Measurements from ENCODE around the gene TRAF1.

The TRAF1 gene

GRCh38 chr9:120904061-120904977 is 22.3 kb downstream of the TRAF1 start:
- DNase-seq: no peak

DNA sequence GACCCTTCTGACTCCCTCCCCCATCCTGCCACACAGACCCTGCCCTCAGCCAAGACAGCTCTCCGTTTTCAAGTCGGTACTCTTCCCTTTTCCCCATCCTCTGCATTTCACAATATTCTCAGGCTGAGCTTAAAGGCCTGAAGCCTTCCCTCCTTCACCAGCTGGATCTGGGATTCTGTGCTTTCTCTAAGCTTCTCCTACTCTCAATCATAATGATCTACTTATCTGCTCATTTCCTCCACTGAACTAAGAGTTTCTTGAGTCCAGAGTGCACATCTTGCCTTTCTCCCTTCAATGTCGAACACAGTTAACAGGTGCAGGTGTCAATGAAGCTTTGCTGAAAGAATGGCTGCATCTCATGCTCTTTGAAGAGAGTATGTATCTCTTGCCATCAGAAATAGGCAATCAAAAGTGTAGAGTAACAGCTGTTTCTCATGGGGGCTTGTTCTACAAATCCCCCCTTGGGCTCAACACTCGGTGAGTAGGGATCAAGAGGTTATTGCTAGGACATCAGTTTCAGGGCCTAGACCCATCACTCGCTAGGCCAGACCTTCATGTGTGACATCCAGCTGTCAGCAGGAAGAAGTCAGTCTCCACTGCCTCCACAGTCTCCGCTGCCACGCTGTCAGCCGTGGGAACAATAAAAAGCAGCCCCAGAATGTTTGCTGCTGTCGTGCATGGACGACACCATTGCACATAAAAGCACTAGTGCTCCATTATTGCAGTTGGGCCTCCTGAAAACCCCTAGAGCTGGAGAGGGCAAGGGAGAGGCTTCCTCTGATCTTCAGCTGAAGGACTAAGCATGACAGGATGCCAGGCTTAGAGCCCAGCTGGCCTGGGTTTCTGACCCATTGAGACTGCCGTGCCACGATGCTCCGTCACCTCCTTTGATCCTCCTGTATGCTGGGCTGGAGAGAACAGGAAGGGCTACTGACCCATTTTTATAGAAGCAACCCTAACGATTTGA is 23.7 kb downstream of the TRAF1 start:
- DNase-seq: no peak

DNA sequence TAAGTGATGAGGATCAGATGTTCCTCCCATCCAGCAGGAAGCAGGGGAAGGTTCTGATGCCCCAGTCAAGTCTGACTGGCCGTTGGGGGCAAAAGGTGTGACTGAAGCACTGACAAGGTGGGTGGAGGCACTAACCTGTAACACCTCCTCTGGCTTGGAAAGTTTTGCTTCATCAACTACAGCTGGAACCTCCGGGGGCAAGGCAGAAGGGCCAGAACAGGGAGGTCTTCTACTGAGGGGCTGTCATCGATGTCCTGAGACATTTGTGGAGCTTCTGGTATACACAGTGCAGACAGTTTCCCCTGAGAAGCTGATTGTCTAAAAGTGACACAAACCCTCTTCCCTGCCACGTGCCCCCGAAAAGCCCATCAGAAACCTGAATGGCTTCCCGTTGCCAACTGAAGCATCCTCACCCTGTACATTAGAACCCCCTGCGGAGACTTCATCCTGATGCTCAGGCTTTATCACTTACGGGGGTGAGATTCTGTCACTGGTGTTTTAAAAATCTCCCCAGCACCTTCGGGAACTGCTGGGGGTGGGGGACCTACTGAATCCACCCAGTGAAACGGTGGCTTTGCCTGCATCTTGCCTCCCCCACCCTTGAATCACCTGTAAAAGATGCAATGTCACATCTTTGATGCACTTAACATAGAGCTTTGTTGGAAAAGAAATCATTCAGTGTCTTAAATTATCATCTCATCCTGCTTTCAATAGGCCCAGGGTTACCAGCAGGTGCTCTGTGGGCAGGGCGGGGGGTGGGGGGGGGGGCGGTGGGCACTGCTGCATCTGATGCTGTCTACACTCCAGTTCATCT is 24.6 kb downstream of the TRAF1 start:
- no peak for DNase-seq

GRCh38 chr9:120900824-120901223 is 25.8 kb downstream of the TRAF1 start:
- DNase-seq: no peak

DNA sequence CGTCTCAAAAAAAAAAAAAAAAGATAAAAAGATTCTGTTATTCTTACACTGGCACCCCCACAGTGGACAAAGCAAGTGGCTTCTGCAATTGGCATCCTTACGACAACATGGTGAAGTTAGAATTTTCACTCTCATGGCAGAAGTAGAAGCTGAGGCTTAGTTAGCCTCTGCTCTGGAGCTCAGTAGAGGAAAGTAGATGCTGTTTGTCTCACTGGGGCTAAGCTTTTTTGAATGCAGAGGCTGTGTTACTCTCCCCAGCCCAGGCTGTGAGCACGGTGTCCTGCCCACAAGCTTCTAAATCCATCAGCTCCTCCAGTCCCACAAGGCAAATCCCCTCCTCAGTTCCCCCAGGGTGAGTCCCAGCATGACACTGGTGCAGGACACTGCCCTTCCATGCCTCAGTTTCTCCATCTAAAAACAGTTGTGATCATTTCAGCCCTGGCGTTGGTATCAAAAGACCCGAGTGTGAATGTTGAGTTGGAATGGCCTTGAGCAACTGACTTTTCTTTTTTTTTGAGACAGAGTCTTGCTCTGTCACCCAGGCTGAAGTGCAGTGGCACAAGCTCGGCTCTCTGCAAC is 27.0 kb downstream of the TRAF1 start:
- DNase-seq: no peak

DNA sequence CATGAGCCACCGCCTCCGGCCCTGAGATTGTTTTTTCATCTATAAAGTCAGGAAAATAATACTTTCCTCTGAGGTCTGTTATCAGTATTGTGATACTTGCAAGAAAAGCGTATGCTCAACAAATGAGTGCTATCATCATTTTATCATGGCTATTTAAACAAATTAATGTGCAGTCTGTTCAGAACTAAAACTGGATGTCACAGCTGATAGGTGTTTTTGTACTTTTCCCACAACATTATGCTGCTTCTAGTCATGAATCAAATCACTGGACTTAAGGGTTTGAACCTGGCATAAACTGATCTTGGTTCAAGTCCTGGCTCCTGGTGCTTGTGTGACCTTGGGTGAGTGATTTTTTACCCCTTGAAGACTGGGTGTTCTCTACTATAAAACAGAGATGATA is 28.2 kb downstream of the TRAF1 start:
- no peak for DNase-seq

DNA sequence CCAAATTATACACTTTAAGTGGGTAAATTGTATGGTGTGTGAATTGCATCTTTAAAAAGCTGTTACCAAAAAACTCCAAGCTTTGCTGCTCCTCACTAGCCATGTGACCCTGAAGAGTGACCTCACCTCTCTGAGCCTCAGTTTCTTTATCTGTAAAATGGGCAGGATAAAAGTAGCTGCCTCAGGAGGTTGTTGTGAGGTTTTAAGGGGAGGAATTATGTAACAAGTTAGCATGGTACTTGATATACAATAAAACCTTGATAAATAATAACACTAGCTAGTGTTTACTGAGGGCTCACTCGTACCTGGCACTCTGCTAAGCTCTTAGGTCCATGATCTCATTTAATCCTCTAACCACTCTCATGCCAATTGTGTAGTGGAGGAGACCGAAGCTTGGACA is 30.6 kb downstream of the TRAF1 start:
- no peak for DNase-seq

GRCh38 chr9:120894321-120895148 is 32.1 kb downstream of the TRAF1 start:
- no peak for DNase-seq

DNA sequence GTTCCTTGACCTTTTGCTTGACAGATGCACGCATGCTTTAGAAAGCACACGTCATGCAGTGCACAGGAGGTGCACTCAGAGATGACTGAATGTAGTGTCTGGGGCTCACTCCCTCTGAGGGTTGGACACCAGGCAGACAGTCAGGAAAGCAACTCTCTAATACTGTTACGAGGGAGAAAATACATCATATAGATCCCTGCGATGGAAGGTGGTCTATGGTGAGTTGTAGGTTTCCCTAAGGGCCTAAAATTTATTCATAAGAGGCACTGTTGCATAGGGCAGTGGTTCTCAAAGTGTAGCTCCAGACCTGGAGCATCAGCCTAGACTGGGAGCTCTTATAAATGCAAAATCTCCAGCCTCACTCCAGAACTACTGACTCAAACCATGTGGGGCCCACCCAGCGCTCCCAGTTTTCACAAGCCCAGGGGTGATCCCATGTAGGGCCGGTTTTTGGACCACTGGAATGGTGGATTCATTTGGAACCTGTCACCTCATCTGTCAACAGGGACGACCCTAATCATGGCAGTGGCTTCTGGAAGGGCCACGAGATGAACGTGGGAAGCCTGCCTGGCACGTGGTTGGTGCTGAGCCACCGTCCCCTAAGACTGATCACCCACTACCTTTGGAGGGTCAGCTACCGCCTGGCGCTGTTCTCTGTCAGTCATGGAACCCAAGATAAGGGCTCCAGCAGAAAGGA is 32.8 kb downstream of the TRAF1 start:
- peak; percentile 47 for DNase-seq

DNA sequence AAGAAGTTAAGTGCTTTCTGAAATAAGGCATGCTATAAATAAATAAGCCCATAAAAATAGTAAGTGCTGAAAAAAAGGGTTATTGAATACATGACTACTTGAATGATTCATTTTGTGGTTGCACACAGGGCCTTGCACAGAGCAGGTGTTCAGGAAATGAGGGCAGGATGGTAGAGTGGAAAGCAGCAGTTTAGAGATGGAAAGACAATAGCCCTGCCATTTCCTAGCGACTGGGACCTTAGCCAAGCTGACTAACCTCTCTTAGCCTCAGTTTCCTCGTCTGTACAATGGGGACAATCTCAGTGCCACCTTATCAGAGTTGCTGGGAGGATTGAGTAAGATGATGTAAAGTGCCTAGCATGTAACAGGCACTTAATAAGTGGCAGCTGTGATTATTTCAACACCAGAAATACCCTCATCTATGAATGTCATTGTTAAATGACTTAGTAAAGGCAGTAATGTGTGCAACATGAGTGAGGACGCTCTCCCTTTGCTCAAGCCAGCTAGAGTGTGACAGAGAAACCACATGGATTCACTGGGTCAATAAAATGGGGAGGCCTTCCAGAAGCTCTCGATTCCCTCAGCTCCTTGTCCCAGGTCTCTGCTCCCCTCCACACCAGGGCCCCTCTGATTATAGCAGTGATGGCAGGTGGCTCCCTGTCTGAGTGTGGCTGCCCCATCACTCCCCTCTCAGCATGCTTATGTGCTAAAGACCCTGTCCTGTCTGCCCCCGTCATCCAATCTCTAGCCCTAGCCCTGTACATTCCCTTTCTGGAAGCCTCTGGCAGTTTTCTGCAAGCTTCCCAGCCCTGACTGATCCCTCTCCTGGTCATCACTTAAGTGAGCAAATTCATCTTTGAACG is 33.6 kb downstream of the TRAF1 start:
- DNase-seq: peak; percentile 93

- DNase-seq: peak; percentile 70
Measured at GRCh38 chr9:120891884-120892747, 34.5 kb downstream of the TRAF1 start.

DNA sequence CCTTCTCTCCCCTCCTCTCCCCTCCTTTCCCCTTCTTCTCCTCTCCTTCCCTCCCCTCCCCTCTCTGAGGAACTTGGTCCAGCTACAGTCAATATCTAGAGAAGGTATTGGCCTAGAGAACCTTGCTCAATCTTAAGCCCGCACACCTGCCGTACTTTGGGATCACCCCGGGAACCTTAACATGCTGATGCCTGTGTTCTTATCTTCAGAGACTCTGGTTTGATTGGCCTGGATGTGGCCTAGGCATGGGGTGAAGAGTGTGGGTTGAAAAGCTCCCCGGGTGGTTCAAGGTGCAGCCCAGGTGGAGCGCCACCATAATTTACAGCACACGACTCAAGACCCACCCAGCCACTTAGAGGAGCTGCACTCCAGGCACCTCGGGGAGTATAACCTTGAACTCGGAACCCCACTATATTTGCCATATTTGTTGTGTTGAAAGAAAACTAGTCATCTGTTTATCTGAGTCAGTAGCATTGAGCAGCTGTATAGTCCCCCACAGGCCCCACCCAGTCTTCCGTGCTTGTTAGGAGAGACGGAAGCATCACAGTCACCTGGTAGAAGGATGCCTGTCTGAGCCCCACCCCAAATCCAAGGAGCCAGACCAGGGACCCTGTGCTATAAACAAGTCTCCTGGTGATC is 35.2 kb downstream of the TRAF1 start:
- DNase-seq: peak; percentile 89

- peak; percentile 85 for DNase-seq
Measured at GRCh38 chr9:120890320-120891244, 36.0 kb downstream of the TRAF1 start.

- no peak for DNase-seq
Measured at GRCh38 chr9:120889606-120890271, 36.9 kb downstream of the TRAF1 start.

DNA sequence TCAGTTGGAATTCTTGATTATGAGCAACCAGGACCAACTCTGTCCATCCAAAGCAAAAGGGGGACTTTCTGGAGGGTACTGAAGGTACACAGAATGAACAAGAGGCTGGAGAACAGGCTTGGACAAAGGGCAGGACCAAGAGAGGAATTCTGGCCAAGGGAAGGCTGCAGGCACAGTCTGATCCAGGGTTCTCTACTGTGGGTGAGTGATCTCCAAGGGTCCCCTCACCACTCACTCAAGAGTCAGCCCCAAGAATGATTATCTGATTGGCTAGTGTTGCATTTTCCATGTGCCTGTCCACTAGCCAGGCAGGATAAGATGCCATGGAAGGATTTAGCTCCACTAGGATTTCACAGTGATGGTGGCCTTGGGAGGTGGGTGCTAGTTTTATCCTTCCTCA is 38.0 kb downstream of the TRAF1 start:
- no peak for DNase-seq

DNA sequence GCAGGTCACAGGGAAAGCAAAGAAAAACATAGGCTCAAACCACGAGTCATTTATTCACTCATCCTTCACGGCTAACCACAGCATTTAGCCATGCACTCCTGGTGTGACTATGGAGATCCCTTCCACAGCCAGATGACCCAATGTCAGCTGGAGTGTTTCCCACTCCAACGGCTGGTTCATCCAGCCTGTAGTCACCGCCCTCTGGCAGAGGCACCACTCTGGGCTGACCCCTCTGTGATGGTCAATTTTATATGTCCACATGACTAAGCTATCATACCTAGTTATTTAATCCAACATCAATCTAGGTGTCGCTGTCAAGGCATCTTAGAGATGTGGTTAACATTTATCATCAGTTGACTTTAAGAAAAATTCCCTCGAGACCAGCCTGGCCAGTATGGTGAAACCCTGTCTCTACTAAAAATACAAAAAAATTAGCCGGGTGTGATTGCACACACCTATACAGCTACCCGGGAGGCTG is 40.1 kb downstream of the TRAF1 start:
- DNase-seq: no peak

All from activated CD4-positive, alpha-beta T cell treated with anti-CD3 and anti-CD28 coated beads, Interleukin-10, Interleukin-2, amounts not matched to agents 100 ng/mL and 50 ng/mL, durations not matched to agents 16 hours and 8 hours (primary cell).